Measurements from ENCODE around the gene C5AR2. TPM values are rescaled to one million over a fixed set of nuclear protein-coding genes. Genes with fewer than 3 reads are reported as not detected.
"Not testable (repeated sequence)": the region's sequence is repeated elsewhere in the genome, so short reads cannot be mapped to it uniquely, and the experiment has no call there.

Gene C5AR2
- polyA plus RNA-seq, 3 donors: 0.44 to 4.2 (median 0.90) TPM

GRCh38 chr19:47350630-47351029 is 18.7 kb downstream of the C5AR2 start:
- no peak overlapping the region for H3K27ac ChIP-seq (ENCODE audit: low read depth, low read length)

GRCh38 chr19:47351548-47351947 is 19.6 kb downstream of the C5AR2 start:
- H3K27ac ChIP-seq (ENCODE audit: low read depth, low read length): no peak overlapping the region
- 82 to 89% (median 83%) methylated on average over 3 of the region's 3 CpGs for WGBS, 3 donors

More at GRCh38 chr19:47350630-47351029, 18.7 kb downstream of the C5AR2 start:
- WGBS, 3 donors: 88 to 92% (median 89%) methylated on average over 6 of the region's 6 CpGs

- no peak overlapping the region for H3K27ac ChIP-seq (ENCODE audit: low read depth, low read length)
- 53 to 68% (median 54%) methylated on average over 2 of the region's 2 CpGs for WGBS, 3 donors
Observed at GRCh38 chr19:47352095-47352494, 20.1 kb downstream of the C5AR2 start.

GRCh38 chr19:47353307-47353712 is 21.3 kb downstream of the C5AR2 start:
- 43 to 94% (median 85%) methylated on average over 24 of the region's 24 CpGs for WGBS, 3 donors

GRCh38 chr19:47356900-47357299 is 24.9 kb downstream of the C5AR2 start:
- WGBS, 3 donors: 76 to 95% (median 94%) methylated on average over 6 of the region's 6 CpGs
- H3K27ac ChIP-seq (ENCODE audit: low read depth, low read length): no peak overlapping the region

More at GRCh38 chr19:47353307-47353712, 21.3 kb downstream of the C5AR2 start:
- H3K27ac ChIP-seq (ENCODE audit: low read depth, low read length): no peak overlapping the region

- WGBS, 3 donors: 93 to 96% (median 96%) methylated on average over 28 of the region's 28 CpGs
- no peak overlapping the region for H3K27ac ChIP-seq (ENCODE audit: low read depth, low read length)
Observed at GRCh38 chr19:47357788-47358680, 26.1 kb downstream of the C5AR2 start.

- H3K27ac ChIP-seq (ENCODE audit: low read depth, low read length): no peak overlapping the region
- 84 to 92% (median 85%) methylated on average over 6 of the region's 6 CpGs for WGBS, 3 donors
Observed at GRCh38 chr19:47358936-47359335, 27.0 kb downstream of the C5AR2 start.

GRCh38 chr19:47362321-47362720 is 30.3 kb downstream of the C5AR2 start:
- no peak overlapping the region for H3K27ac ChIP-seq (ENCODE audit: low read depth, low read length)
- 95 to 97% (median 96%) methylated on average over 21 of the region's 21 CpGs for WGBS, 3 donors

GRCh38 chr19:47363758-47364531 is 32.0 kb downstream of the C5AR2 start:
- WGBS, 3 donors: 75 to 91% (median 84%) methylated on average over 13 of the region's 13 CpGs
- peak overlapping the region; percentile 39 for H3K27ac ChIP-seq (ENCODE audit: low read depth, low read length)

GRCh38 chr19:47365455-47365854 is 33.5 kb downstream of the C5AR2 start:
- H3K27ac ChIP-seq (ENCODE audit: low read depth, low read length): not testable (repeated sequence)

GRCh38 chr19:47370045-47370611 is 38.2 kb downstream of the C5AR2 start:
- 58 to 87% (median 60%) methylated on average over 9 to 10 of the region's 10 CpGs for WGBS, 3 donors
- H3K27ac ChIP-seq (ENCODE audit: low read depth, low read length): no peak overlapping the region

More at GRCh38 chr19:47365455-47365854, 33.5 kb downstream of the C5AR2 start:
- 89 to 95% (median 93%) methylated on average over 9 to 10 of the region's 10 CpGs for WGBS, 3 donors

GRCh38 chr19:47371261-47371660 is 39.3 kb downstream of the C5AR2 start:
- no peak overlapping the region for H3K27ac ChIP-seq (ENCODE audit: low read depth, low read length)
- WGBS, 3 donors: 88 to 94% (median 89%) methylated on average over 9 of the region's 9 CpGs

GRCh38 chr19:47372603-47373002 is 40.6 kb downstream of the C5AR2 start:
- WGBS, 3 donors: 96% methylated on average over 22 of the region's 22 CpGs
- H3K27ac ChIP-seq (ENCODE audit: low read depth, low read length): no peak overlapping the region

- H3K27ac ChIP-seq (ENCODE audit: low read depth, low read length): no peak overlapping the region
- 89 to 93% (median 92%) methylated on average over 33 of the region's 33 CpGs for WGBS, 3 donors
Observed at GRCh38 chr19:47373246-47374240, 41.6 kb downstream of the C5AR2 start.

GRCh38 chr19:47374876-47375693 is 43.1 kb downstream of the C5AR2 start:
- WGBS, 3 donors: 90 to 97% (median 95%) methylated on average over 30 of the region's 30 CpGs
- no peak overlapping the region for H3K27ac ChIP-seq (ENCODE audit: low read depth, low read length)

GRCh38 chr19:47375694-47376588 is 44.0 kb downstream of the C5AR2 start:
- WGBS, 3 donors: 93 to 97% (median 95%) methylated on average over 30 of the region's 30 CpGs
- H3K27ac ChIP-seq (ENCODE audit: low read depth, low read length): no peak overlapping the region

All from adipose tissue (tissue), 3 donors.